ENCODE data around the gene TNP1.

Gene TNP1, protein sequence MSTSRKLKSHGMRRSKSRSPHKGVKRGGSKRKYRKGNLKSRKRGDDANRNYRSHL

DNA sequence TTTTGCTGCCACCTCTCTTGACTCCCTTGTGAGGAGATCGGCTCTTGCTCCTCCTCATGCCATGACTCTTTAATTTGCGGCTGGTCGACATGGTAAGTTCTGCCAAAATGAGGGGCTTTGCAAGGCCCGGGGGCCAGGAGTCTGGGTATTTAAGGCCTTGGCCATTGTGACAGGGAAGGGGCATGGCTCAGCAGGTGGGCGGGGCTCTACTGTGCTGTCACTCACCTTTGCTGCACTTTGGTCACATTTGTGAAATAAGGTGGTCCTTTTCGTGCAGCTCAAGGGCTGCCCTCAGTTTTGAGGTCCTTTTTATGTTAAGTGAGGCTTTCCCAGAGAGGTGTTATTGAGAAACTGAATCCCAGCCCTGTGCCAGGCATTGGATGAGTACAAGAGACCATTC, at the start of gene TNP1:
TNP1 (minus strand) TSS at position 121 of the 400 bp plus-strand sequence; CDS start at position 91, 30 bp downstream.
- no peak for DNase-seq
- intact Hi-C loops (cut with DNase I), result no loop called here

- no peak for DNase-seq
- intact Hi-C loops (cut with DNase I), result no loop called here
Observed at GRCh38 chr2:216908300-216908699, 48.4 kb upstream of the TNP1 start.

- DNase-seq, result no peak
- intact Hi-C loops (cut with DNase I), result no loop called here
Observed at GRCh38 chr2:216905649-216906329, 45.9 kb upstream of the TNP1 start.

- DNase-seq, result no peak
- intact Hi-C loops (cut with DNase I), result no loop called here
Observed at GRCh38 chr2:216904974-216905373, 45.1 kb upstream of the TNP1 start.

DNA sequence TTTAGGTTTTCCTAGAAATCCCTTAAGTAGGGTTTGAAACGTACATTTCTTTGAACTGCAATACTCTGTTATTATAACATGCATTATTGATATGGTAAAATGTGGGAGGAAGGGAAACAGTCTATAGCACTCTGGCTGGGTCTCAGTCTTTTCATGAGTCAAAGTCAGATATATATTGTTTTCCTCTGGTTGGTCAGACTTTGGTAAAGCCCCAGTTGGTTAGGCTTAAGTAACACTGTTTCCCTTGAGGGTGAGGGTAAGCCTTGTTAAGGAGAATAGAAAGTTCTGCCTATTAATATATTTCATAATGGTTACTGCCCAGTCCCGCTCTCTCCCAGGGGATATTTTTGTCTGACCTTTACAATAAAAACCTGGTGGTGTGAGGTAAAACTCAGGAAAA, 44.7 kb upstream of the TNP1 start:
- DNase-seq, result no peak
- intact Hi-C loops (cut with DNase I), result no loop called here

DNA sequence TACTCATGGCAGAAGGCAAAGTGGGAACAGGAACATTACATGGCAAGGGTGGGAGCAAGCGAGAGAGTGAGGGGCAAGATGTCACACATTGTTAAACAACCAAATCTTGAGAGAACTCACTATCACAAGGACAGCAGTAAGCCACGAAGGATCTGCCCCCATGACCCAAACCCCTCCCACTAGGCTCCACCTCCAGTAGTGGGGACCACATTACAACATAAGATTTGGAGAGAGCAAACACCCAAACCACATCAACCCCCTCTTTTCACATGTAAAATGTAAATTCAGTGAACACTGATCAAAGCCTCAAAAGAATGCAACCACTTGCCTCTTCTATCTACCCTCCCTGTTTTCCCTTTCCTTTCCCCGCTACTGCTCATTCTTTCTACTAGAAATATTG, 43.6 kb upstream of the TNP1 start:
- no peak for DNase-seq
- intact Hi-C loops (cut with DNase I), result no loop called here

GRCh38 chr2:216901273-216901672, 41.4 kb upstream of the TNP1 start:
- intact Hi-C loops (cut with DNase I), result no loop called here
- no peak for DNase-seq

- DNase-seq, result no peak
- intact Hi-C loops (cut with DNase I), result no loop called here
Observed at GRCh38 chr2:216900406-216900805, 40.5 kb upstream of the TNP1 start.

- DNase-seq, result no peak
- intact Hi-C loops (cut with DNase I), result no loop called here
Observed at GRCh38 chr2:216897561-216898203, 37.8 kb upstream of the TNP1 start.

GRCh38 chr2:216890138-216890537, 30.3 kb upstream of the TNP1 start:
- intact Hi-C loops (cut with DNase I), result no loop called here
- DNase-seq, result no peak

DNA sequence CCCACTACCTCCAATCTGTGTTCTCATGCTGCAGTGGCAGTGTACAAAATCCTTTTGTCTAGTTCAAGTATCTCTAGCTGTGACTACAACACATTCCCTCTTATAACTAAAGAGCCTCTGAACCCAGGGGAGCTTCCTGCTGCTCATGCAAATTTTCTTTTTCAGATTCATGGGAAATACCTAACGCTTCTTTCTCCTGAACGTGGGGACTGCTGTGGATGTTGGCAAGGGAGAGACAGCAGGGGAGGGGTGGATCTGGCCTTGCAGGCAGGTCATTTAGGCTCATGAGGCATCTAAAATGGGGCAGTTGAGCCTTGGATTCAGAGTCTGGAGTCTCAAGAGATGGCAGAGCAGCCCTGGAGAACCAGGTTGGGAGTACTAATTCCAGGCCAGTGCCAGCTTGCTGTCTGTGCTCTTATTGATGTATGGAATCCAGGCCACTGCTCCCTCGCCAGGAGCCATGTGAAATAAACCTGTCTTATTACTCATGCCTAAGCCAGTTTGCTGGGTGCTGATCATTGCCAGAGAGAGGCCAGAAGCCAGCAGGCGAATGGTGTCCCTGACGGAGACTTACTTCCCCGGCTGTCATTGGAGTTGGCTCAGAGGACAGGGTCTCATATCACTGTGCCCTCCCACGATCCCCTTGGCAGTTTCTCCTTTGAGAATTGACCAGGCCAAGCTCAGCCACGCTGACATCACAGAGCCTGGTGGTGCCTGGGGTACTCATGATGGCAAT, 29.2 kb upstream of the TNP1 start:
- intact Hi-C loops (cut with DNase I), result no loop called here
- DNase-seq, result no peak

DNA sequence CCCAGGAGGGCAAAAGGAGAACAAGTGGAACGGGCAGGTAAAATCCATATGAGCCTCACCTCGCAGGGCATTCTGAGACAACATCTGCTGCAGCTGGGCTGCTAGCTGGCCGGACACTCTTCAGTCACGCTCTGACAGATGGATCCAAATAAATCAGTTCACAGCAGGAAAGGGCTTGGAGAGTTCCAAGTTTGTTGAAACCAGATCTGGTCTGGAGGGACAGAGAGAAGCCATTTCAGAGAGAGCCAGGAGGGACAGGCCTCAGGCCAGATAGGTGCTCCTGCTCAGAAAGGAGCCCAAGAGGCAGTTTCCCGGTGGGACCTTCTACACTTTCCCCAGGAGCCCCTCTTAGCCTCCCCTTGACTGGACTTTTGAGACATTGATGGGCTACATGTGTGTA, 28.2 kb upstream of the TNP1 start:
- no peak for DNase-seq
- intact Hi-C loops (cut with DNase I), result no loop called here

DNA sequence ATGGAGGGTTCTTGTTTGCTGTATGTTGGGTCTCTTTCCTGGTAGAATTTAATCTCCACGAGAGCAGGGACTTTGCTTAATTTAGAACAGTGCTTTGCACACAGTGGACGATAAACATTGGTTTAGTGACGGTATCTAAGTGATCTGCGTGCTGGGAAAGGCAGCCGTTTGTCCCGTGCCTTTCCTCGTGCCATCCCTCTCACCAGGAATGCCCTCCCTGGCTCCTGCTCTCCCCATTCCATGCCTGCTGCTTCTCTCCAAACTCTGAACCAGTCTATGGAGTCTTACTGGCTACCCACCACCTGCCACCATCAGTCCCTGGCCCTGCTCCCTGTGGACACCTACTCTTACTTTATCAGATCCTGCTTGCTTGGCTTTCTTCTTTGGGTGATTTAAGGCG, 27.3 kb upstream of the TNP1 start:
- no peak for DNase-seq
- intact Hi-C loops (cut with DNase I), result no loop called here

DNA sequence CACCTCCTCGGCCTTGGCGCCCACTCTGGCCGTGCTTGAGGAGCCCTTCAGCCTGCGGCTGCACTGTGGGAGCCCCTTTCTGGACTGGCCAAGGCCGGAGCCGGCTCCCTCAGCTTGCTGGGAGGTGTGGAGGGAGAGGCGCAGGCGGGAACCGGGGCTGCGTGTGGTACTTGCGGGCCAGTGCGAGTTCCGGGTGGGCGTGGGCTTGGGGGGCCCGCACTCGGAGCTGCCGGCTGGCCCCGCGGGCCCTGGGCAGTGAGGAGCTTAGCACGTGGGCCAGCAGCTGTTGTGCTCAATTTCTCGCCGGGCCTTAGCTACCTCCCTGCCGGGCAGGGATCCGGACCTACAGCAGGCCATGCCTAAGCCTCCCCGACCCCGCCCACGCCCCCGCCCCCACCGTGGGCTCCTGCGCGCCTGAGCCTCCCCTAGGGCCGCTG, 25.3 kb upstream of the TNP1 start:
- intact Hi-C loops (cut with DNase I), result no loop called here
- DNase-seq, result no peak

DNA sequence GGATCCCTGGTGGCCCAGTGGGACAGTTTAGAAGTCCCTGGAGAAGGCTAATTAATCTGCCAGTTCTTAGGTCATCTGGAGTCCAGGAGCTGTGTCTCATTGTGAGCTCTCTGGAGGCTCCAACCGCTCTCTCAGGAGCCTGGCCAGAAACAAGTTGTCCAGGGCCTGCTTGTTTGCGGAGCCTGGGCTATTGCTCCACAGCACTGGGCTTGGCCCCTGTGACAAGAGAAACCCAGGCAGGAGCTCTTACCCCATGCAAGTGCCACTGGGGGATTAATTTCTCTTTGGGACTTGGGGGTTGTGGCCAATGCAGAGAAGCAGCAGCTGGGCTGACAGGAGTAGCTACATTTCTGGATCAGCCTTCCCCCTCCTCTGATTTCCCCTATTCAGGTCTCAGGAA, 24.5 kb upstream of the TNP1 start:
- intact Hi-C loops (cut with DNase I), result no loop called here
- DNase-seq, result no peak

DNA sequence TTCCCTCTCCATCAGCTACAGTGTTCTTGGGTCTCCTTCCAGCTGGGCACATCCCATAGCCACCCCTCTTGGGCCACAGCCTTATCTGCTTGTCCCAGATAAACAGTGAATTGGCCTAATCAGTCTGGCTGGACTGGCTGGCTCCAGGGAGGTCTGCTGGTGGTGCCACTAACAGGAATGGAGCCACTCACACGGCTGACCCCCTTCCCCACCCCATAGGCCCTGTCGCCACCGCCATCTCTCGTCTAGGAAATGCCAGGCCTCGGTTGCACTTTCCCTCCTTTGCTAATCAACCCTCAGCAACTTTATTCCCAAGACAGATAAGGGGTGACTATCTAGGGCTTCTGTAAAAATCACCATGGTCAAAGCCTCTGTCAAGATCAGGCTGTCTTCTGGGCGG, 23.0 kb upstream of the TNP1 start:
- no peak for DNase-seq
- intact Hi-C loops (cut with DNase I), result no loop called here

- intact Hi-C loops (cut with DNase I), result no loop called here
- no peak for DNase-seq
Observed at GRCh38 chr2:216881411-216881810, 21.5 kb upstream of the TNP1 start.

- intact Hi-C loops (cut with DNase I), result no loop called here
- DNase-seq, result no peak
Observed at GRCh38 chr2:216880509-216881184, 20.8 kb upstream of the TNP1 start.

DNA sequence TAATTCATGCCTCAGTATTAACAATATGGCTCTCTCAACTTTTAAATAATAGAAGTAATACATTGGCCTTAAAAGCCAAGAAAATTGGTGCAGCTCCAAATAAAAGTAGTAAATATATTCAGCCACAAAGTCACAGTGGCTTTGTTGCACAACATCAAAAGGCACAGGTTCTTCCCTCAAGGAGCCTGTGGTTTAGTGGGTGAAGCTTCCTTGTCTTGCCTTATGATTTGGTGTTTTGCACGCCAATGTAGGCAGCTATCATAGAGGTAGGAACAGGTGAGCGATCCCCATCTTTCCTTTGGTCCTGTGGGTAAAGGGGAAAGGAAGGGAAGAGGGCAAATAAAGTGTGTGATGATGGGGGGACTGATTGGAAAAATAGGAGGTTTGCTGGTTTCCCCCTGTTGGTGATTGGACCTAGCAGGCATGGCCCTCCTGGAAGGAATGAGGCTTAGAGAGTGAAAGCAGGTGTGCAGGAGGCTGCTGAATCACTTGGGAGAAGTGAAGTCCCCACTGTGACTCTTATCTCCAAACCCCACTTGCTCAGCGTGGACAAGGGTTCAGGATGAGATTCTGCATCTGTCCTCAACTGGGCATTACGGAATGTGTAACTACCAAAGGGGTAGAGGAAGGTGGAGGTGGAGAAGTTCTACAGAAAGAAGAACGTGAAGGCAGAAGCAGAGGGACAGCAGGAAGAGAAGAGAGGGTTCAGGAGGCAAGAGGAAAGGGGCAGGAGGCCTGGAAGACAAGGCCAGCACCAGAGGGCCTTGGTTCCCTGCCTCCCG, 20.1 kb upstream of the TNP1 start:
- no peak for DNase-seq
- intact Hi-C loops (cut with DNase I), result no loop called here

All from head of caudate nucleus (tissue), 42 donors.